Measurements from ENCODE around the gene CCDC136.

CCDC136 gene

GRCh38 chr7:128791121-128791971 lies at the start of gene CCDC136:
Gene CCDC136, plus strand, starts transcription at chr7:128791968. Its CDS starts 444 bp downstream, at chr7:128792412.
- peak in 41 of 42 donors; percentile 55 to 87 (median 77) for DNase-seq
- intact Hi-C loops (cut with DNase I): loop anchor here (10.0 kb wide), 1 partner anchor 73 kb away; the partner anchor contains the start of gene ATP6V1F

- no peak for DNase-seq
- intact Hi-C loops (cut with DNase I): no loop called here
Observed at GRCh38 chr7:128742206-128742605, 49.6 kb upstream of the CCDC136 start.

DNA sequence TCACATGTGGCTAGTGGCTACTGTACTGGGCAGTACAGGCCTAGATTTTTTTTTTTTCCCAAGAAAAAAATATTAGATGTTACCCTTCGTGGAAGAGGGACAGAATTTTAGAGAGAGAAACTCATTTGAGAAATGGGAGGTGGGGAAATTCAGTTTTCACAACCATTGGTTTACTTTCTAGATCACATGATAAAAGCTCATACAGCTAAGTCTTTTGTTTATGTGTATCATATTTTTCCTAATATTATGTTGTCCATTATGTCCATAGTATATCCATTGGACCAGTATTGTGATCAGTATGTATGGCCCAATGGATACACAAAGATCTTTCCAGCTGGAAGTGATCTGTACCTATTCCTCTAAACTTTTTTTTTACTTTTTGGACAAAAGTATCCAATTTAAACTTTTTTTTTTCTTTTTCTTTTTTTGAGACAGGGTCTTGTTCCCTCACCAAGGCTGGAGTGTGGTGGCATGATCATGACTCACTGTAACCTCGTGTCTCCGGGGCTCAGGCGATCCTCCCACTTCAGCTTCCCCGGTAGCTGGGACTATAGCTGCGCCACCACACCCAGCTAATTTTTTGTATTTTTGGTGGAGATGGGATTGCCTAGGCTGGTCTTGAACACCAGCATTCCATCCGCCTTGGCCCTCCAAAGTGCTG lies 48.5 kb upstream of the CCDC136 start:
- intact Hi-C loops (cut with DNase I): no loop called here
- DNase-seq: peak in 1 of 42 donors; percentile 17

- DNase-seq: peak in 1 of 42 donors; percentile 21
- intact Hi-C loops (cut with DNase I): no loop called here
Observed at GRCh38 chr7:128744366-128744905, 47.3 kb upstream of the CCDC136 start.

DNA sequence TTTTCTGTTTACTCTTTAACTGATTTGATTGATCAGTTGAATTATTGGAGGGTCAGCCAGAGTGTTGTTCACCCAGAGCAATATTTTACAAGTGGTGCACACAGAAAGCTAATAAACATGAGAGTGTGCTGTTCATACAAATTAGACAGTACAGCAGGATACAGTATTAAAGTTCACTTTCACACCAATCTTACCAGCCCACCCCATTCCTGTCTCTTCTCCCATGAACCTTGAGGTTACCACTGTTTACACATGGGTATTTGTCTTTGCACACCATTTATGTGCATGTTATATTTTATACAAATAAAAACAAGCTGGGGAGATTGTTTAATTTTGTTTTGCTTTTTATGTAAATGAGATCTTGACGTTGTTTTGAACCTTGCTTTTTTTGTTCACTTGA lies 46.1 kb upstream of the CCDC136 start:
- intact Hi-C loops (cut with DNase I): no loop called here

GRCh38 chr7:128747327-128748079 lies 44.3 kb upstream of the CCDC136 start:
- intact Hi-C loops (cut with DNase I): no loop called here
- DNase-seq: no peak

More for the DNA sequence above, 46.1 kb upstream of the CCDC136 start:
- DNase-seq: no peak

DNA sequence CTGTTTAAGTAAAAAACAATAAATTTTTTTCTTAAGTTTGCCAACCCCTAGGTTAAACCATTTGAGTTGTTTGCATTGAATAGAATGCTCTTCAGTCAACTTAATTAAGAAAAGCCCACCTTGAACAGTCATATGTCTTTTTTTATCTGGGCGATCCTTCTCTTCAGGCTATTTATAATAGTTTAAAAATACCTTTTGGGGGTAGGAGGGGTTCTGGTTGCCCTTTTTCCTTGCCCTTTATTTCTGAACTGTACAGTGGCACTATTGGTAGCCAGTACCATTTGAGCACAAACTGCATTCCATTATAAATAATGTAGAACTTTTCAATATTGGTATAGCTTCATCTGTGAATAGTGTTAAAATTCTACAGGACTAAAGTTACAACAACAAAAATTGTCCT lies 39.5 kb upstream of the CCDC136 start:
- intact Hi-C loops (cut with DNase I): no loop called here

DNA sequence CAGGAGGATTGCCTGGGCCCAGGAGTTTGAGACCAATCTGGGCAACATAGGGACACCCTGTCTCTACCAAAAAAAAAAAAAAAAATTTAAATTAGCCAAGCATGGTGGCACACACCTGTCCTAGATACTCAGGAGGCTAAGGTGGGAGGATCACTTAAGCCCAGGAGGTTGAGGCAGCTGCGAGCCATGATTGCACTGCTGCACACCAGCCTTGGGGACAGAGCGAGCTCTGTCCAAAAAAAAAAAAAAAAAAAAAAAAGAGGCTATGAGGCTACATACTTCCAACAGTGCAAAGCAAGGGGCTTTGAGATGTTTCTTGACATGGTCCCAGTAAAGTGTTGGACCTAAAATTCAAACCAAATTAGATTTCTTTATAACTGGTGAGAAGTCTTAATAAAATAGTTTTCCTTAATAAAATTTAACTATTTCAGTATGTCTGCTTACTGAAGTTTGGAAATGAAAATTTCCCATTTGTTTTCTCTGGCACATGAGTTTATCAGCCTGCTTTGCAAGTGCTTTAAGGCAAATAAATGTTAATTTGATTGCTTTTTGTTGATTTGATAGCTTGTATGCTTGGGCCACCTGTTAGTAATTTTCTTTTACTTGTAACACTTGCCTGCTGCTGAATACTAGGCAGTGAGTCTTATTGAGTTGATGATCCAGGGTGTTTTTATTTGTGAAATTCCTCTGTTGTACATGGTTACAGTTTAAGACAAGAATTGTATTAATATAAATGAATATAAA lies 36.5 kb upstream of the CCDC136 start:
- DNase-seq: no peak
- intact Hi-C loops (cut with DNase I): no loop called here

More for the DNA sequence above, 39.5 kb upstream of the CCDC136 start:
- DNase-seq: no peak

GRCh38 chr7:128755819-128756476 lies 35.8 kb upstream of the CCDC136 start:
- intact Hi-C loops (cut with DNase I): no loop called here
- DNase-seq: peak in 1 of 42 donors; percentile 11

DNA sequence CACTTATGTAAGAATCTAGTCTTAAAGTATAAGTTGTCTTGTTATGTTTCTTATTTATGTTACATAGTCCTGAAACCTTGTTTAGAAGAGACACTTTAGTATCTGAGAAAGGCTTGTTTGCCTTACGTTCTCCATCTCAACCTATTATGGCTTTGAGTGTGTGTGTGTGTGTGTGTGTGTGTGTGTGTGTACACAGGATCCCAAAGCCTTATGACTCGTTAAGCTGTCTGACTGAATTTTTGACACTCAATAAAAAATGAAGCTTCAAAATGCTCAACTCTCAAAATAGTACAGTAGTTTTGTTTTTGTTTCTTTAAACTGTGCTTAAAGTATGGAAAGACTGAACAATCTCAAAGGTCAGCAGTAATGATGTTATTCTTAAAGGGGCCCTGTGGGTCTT lies 34.6 kb upstream of the CCDC136 start:
- DNase-seq: no peak
- intact Hi-C loops (cut with DNase I): no loop called here

- no peak for DNase-seq
- intact Hi-C loops (cut with DNase I): no loop called here
Observed at GRCh38 chr7:128758553-128758952, 33.2 kb upstream of the CCDC136 start.

DNA sequence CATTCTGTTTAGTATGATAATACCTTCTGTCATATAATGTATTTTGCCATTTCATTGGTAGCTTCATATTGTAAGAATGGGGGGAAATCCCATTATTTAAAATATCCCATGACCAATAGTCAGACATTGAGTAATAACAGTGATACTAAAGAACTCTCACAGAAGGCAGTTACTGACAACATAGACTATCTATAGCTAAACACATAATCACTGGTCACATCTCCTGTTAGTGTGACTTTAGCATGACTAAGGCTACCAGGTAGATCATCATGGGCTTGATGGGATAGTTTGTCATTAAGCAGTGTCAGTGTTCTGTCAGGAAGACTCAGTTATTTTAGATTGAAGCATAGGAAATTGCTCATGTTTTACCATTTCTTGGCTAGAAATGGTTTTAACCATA lies 32.5 kb upstream of the CCDC136 start:
- intact Hi-C loops (cut with DNase I): no loop called here
- DNase-seq: no peak

- DNase-seq: no peak
- intact Hi-C loops (cut with DNase I): no loop called here
Observed at GRCh38 chr7:128763541-128763940, 28.2 kb upstream of the CCDC136 start.

DNA sequence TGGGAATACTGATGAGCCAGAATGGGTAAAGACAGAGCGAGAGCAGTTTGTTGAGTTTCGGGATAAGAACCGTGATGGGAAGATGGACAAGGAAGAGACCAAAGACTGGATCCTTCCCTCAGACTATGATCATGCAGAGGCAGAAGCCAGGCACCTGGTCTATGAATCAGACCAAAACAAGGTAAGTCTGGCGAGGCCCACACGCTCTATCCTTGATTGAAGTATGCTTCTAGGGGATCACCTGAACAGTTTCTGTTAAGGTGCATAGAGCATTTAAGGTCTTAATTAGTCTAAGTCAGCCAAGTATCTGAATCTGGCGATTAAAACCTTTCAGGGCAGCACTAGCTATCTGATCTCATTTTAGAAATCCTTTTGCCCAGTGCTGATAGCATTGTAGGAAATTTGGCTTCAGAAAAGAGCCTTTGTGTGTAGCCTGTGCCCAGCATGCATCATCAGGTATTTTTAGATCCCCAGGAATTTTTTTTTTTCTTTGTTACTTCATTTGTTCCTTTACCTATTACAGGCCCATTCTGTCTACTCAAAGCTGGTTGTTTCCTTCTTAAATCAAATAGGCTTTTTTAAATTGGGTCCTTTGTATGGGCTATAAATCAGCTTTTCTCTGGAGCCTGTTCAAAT lies 24.2 kb upstream of the CCDC136 start:
- DNase-seq: no peak
- intact Hi-C loops (cut with DNase I): no loop called here

- no peak for DNase-seq
- intact Hi-C loops (cut with DNase I): no loop called here
Observed at GRCh38 chr7:128770233-128770632, 21.5 kb upstream of the CCDC136 start.

GRCh38 chr7:128773604-128774003 lies 18.2 kb upstream of the CCDC136 start:
- no peak for DNase-seq
- intact Hi-C loops (cut with DNase I): no loop called here

DNA sequence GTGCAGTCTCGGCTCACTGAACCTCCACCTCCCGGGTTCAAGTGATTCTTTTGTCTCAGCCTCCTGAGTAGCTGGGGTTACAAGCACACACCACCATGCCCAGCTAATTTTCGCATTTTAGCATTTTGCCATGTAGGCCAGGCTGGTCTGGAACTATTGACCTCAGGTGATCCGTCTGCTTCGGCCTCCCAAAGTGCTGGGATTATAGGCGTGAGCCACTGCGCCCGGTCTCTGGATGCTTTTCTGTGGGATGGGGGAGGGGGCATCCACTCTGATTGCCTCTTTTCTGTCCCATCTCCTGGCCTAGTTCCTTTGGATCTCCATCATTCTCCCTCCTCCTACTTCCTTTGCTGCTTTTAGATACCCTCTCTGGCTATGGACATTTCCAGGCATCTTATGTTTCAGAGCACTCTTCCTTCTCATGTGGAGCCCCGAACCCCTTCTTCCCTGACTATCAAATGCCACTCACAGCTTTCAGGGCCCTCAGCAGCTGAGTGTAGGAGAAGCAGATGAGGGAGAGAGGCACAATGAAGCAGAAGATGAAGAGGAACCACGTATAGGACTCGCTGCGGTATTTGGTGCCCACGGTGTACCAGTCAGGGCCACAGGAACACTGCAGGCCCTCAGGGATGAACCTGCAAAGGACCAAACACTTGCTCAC lies 17.6 kb upstream of the CCDC136 start:
- intact Hi-C loops (cut with DNase I): no loop called here
- no peak for DNase-seq
